ENCODE results near the gene ARHGAP26.

The ARHGAP26 gene

DNA sequence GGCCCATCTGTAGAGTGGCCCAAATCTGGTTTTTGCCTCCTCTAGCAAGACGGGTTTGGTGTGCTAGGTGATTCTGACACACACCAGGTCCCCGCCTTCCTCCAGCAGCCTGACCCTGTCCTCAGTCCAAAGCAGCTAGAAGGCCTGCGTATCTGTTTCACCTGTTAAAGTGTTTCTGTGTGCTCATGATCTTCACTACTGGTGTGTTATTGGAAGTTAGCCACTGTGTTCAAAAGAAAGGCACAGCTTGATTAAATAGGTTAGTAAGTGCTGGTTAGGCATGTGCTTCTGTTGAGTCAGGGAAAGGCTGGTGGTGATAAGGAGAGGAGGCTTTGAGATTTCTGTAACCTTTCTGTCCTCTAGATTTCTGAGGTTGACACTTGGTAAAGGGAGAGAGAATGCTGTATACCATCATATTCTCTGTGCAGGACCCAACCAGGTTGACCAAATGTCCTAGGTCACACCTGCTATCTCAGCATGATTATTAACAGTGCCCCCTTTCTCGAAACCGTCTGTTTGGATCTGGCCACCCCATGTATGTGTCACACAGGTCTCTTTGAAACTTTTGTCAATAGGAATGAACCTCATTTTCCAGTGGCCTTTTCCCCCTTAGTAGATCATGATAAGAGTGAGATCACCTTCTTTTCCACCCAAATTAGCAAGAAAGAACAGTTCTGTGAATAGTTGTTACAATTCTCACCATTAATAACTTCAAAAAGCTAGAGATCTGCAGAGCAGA lies 58.8 kb downstream of the ARHGAP26 start:
- TF ChIP-seq, protein P1, sequence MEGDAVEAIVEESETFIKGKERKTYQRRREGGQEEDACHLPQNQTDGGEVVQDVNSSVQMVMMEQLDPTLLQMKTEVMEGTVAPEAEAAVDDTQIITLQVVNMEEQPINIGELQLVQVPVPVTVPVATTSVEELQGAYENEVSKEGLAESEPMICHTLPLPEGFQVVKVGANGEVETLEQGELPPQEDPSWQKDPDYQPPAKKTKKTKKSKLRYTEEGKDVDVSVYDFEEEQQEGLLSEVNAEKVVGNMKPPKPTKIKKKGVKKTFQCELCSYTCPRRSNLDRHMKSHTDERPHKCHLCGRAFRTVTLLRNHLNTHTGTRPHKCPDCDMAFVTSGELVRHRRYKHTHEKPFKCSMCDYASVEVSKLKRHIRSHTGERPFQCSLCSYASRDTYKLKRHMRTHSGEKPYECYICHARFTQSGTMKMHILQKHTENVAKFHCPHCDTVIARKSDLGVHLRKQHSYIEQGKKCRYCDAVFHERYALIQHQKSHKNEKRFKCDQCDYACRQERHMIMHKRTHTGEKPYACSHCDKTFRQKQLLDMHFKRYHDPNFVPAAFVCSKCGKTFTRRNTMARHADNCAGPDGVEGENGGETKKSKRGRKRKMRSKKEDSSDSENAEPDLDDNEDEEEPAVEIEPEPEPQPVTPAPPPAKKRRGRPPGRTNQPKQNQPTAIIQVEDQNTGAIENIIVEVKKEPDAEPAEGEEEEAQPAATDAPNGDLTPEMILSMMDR (IDR thresholded peaks at IDR 0.05; ENCODE audit: low read depth, low read length, missing control alignments): no peak
- H3K4me3 ChIP-seq (ENCODE audit: low read depth, low read length): no peak overlapping the region

DNA sequence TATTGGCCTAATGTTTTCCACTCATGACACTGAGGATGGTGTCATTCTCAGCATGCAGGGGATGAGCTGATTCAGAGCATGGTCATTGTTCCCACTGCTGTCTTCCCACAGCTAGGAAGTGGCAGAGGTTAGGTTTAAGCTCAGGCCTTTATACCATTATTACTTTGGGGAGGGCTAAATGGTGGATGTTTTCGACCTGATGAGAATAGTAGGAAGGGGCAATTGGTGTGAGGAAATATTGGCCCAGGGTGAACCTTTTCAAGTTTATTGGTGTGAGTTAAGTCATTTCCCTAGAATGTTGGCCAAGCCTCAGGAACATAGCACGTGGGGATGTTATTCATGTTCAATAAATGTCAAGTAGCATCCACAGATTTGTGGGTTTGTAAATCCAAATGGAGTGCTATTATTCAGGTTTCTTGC lies 59.6 kb downstream of the ARHGAP26 start:
- no peak overlapping the region for H3K4me3 ChIP-seq (ENCODE audit: low read depth, low read length)
- TF ChIP-seq, protein P1 (IDR thresholded peaks at IDR 0.05; ENCODE audit: low read depth, low read length, missing control alignments): no peak
- DNase-seq (ENCODE audit: low read depth): no peak

More for the DNA sequence above, 58.8 kb downstream of the ARHGAP26 start:
- DNase-seq (ENCODE audit: low read depth): no peak

DNA sequence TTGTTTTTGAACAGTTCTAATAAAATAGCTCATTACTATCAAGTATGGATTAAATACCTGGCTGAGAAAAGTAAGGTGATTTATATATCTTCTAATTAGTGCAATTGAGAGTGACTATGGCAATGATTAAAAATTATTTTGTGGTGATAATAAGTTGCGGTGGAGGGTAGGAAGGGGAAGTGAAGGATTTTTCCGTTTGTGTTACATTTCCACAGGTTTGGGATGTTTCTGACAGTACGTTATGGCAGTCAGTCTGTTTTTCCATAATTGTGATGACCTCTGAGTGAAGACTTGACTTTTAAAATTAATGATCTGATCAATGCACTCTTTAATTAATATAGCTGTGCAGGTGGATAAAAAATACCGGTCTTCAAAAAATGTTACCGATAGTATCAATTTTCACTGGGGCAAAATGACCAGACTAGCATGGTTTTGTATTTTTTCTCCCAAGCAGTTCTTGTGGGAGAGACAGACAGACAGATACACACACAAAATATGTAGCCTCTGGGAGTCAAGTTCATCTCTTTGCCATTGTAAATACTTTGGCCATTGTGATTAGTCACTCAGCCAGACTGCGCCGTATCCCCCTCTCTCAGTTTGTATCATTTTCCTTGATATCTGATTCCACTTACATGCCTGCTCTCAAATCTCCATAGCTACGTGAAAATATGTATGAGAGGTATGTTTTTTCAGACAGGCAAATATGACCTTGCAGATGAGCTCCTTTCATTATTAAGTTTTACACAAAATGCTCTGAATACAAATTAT lies 60.2 kb downstream of the ARHGAP26 start:
- no peak for DNase-seq (ENCODE audit: low read depth)
- TF ChIP-seq, protein P1 (IDR thresholded peaks at IDR 0.05; ENCODE audit: low read depth, low read length, missing control alignments): no peak
- no peak overlapping the region for H3K4me3 ChIP-seq (ENCODE audit: low read depth, low read length)

DNA sequence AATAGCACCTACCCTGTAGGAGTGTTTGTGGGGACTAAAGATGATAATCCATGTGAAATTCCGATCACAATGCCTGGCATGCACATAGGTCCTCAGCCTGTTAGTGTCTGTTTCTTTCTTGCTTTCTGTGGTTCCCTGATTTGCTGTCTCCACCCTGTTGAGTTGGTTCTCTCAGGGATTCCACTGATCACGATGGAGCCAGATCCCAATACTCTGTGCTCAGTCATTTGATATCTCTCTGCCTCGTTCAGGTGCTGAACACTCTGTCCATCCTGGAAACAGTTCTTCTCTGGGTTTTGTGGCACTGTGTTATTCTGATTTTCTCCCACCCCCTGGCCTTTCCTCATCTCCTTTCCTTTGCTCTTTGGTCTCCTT lies 60.8 kb downstream of the ARHGAP26 start:
- DNase-seq (ENCODE audit: low read depth): no peak
- TF ChIP-seq, protein P1 (IDR thresholded peaks at IDR 0.05; ENCODE audit: low read depth, low read length, missing control alignments): no peak
- H3K4me3 ChIP-seq (ENCODE audit: low read depth, low read length): no peak overlapping the region

DNA sequence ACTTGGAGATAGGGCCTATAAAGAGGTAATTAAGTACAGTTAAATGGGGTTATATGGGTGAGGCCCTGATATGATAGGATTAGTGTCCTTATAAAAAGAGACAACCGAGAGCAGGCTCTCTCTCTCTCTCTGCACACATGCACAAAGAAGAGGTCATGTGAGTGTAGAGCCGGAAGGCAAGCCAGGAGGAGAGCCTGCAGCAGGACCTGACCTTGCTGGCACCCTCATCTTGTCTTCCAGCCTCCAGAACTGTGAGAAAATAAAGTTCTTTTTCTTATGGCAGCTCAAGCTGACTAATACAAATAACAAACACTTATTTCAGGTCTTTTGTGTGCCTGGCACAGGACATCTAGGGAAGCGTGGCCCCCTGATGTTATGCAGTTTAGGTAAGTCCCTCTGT lies 62.1 kb downstream of the ARHGAP26 start:
- H3K4me3 ChIP-seq (ENCODE audit: low read depth, low read length): no peak overlapping the region
- TF ChIP-seq, protein P1 (IDR thresholded peaks at IDR 0.05; ENCODE audit: low read depth, low read length, missing control alignments): no peak

DNA sequence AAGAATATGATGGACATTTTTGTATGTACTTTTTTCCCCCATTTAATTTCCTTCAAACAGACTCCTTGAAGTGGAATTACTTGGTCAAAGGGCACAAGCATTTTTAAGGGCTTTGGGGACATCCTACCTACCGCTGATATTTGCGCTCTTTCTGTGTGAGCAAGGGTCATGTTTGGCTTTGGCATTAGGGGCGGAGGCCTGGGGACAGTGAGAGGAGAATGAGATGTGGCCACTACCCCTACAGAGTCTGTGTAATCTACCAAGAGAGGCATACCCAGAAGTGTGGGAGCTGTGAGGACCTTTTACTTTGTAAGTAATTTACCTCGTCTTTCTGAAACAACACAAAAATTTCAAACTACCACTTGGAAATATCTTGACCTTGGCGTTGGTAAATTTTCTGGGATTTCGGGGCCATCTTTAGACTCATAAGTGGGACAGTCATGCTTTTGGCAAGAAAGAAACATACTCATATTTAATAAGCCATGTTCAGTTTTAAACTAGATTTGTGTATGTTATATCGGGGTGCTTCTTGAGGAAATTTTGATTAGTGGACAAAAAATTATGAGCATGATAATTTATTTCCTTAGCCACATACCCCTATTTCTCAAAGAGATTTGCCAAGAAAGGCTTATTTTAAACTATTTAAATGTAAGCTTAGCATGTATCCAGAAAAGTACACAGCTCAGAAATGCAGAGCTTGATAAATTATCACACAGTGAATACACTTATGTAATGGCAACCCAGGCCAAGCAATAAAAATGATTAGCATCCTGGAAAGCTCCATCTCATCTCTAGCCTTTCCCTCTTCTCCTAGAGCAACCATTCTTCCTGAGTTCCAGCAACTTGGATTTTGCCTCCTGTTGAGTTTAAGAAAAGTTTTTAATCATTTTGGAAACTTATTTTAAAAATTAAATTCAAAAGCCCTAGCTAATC lies 63.6 kb downstream of the ARHGAP26 start:
- TF ChIP-seq, protein P1 (IDR thresholded peaks at IDR 0.05; ENCODE audit: low read depth, low read length, missing control alignments): no peak
- no peak for DNase-seq (ENCODE audit: low read depth)
- H3K4me3 ChIP-seq (ENCODE audit: low read depth, low read length): no peak overlapping the region

More for the DNA sequence above, 62.1 kb downstream of the ARHGAP26 start:
- no peak for DNase-seq (ENCODE audit: low read depth)
